GM08714 (cell line): Measurements from ENCODE around the gene SCAF1.

ENCODE experiments used
- H3K4me3 ChIP-seq: fragments of 200-500 bp; sonication (Bioruptor generic); 2 replicates; pipeline ENCODE4 v1.5.1; 2014; ENCODE audit warnings: mild to moderate bottlenecking, low read length, inconsistent platforms
- ZNF274 ChIP-seq: IDR thresholded peaks from 2 replicates; pipeline ENCODE4 v1.6.1; 2012; ENCODE audit warnings: mild to moderate bottlenecking, low read depth, low read length

Gene SCAF1

GRCh38 chr19:49645592-49645991, 3.6 kb downstream of the SCAF1 start:
- TF ChIP-seq ZNF274, result no peak
- H3K4me3 ChIP-seq, result no peak overlapping the region

DNA sequence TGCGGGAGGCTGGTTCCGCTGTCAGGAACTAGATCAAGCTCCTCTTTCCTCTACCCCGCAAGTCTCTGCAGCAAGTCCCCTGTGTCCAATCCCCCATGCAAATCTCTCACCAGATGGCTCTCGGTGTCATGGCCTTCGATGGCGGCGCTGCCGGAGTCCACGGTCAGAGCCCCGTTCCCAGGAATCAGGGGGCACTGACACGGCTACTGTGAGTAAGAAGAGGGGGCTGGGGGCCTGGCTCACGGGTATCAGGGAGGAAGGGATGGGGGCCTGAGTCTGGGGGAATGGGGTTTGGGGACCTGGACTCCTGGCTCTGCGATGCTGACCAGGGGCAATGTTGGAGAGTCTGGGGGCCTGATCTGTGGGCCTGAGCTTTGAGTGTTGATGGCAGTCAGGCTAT, 4.0 kb downstream of the SCAF1 start:
- no peak for TF ChIP-seq ZNF274
- no peak overlapping the region for H3K4me3 ChIP-seq

GRCh38 chr19:49646586-49646985, 4.6 kb downstream of the SCAF1 start:
- H3K4me3 ChIP-seq, result no peak overlapping the region
- no peak for TF ChIP-seq ZNF274

DNA sequence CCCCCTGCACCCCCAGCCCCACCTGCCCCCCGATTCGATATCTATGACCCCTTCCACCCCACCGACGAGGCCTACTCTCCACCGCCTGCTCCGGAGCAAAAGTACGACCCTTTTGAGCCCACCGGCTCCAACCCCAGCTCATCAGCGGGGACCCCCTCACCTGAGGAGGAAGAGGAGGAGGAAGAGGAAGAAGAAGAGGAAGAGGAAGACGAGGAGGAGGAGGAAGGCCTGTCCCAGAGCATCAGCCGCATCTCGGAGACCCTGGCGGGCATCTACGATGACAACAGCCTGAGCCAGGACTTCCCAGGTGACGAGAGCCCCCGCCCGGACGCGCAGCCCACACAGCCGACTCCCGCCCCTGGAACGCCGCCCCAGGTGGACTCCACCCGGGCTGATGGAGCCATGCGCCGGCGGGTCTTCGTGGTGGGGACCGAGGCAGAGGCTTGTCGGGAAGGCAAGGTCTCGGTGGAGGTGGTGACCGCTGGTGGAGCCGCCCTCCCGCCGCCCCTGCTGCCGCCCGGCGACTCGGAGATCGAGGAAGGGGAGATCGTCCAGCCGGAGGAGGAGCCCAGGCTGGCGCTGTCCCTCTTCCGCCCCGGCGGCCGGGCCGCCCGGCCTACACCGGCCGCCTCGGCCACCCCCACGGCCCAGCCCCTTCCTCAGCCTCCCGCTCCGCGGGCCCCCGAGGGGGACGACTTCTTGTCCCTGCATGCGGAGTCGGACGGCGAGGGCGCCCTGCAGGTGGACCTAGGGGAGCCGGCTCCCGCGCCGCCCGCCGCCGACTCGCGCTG, 9.2 kb downstream of the SCAF1 start:
- no peak overlapping the region for H3K4me3 ChIP-seq
- TF ChIP-seq ZNF274, result no peak

DNA sequence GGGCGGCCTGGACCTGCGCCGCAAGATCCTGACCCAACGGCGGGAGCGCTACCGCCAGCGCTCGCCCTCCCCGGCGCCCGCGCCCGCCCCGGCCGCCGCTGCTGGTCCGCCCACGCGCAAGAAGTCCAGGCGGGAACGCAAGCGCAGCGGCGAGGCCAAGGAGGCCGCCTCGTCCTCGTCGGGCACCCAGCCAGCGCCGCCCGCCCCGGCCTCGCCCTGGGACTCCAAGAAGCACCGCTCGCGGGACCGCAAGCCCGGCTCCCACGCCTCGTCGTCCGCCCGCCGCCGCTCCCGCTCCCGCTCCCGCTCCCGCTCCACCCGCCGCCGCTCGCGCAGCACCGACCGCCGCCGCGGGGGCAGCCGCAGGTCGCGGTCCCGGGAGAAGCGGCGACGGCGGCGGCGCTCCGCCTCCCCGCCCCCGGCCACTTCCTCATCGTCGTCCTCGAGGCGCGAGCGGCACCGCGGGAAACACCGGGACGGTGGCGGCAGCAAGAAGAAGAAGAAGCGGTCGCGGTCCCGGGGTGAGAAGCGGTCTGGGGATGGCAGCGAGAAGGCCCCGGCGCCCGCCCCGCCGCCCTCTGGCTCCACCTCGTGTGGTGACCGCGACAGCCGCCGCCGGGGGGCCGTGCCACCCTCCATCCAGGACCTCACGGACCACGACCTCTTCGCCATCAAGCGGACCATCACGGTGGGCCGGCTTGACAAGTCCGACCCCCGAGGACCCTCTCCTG, 10.0 kb downstream of the SCAF1 start:
- no peak for TF ChIP-seq ZNF274
- H3K4me3 ChIP-seq, result no peak overlapping the region

DNA sequence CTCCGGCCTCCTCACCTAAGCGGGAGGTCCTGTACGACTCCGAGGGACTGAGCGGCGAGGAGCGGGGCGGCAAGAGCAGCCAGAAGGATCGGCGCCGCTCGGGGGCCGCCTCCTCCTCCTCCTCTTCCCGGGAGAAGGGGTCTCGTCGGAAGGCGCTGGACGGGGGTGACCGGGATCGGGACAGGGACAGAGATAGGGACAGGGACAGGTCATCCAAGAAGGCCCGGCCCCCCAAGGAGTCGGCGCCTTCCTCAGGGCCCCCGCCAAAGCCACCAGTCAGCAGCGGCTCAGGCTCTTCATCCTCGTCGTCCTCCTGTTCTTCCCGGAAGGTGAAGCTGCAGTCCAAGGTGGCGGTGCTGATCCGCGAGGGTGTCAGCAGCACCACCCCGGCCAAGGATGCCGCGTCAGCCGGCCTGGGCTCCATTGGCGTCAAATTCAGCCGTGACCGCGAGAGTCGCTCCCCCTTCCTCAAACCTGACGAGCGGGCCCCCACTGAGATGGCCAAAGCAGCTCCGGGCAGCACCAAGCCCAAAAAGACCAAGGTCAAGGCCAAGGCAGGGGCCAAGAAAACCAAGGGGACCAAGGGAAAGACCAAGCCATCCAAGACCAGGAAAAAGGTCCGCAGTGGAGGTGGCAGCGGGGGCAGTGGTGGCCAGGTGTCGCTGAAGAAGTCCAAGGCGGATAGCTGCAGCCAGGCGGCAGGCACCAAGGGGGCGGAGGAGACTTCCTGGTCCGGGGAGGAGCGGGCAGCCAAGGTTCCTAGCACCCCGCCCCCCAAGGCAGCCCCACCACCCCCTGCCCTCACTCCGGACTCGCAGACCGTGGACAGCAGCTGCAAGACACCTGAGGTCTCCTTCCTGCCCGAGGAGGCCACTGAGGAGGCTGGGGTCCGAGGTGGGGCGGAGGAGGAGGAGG, 10.8 kb downstream of the SCAF1 start:
- TF ChIP-seq ZNF274, result no peak
- no peak overlapping the region for H3K4me3 ChIP-seq

DNA sequence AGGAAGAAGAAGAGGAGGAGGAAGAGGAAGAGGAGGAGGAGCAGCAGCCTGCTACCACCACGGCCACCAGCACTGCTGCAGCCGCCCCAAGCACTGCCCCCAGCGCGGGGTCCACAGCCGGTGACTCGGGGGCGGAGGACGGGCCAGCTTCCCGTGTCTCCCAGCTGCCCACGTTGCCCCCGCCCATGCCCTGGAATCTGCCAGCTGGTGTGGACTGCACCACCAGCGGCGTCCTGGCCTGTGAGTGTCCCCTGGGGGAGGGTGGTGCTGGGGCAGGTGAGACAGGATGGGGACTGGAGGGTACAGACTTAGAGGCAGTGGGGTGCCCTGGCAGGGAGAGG, 11.4 kb downstream of the SCAF1 start:
- no peak overlapping the region for H3K4me3 ChIP-seq
- TF ChIP-seq ZNF274, result no peak

GRCh38 chr19:49654581-49654980, 12.6 kb downstream of the SCAF1 start:
- TF ChIP-seq ZNF274, result no peak
- H3K4me3 ChIP-seq, result no peak overlapping the region

GRCh38 chr19:49655570-49656455, 13.8 kb downstream of the SCAF1 start:
- no peak for TF ChIP-seq ZNF274
- H3K4me3 ChIP-seq, result no peak overlapping the region

GRCh38 chr19:49656456-49657109, 14.6 kb downstream of the SCAF1 start:
- TF ChIP-seq ZNF274, result no peak
- H3K4me3 ChIP-seq, result no peak overlapping the region

DNA sequence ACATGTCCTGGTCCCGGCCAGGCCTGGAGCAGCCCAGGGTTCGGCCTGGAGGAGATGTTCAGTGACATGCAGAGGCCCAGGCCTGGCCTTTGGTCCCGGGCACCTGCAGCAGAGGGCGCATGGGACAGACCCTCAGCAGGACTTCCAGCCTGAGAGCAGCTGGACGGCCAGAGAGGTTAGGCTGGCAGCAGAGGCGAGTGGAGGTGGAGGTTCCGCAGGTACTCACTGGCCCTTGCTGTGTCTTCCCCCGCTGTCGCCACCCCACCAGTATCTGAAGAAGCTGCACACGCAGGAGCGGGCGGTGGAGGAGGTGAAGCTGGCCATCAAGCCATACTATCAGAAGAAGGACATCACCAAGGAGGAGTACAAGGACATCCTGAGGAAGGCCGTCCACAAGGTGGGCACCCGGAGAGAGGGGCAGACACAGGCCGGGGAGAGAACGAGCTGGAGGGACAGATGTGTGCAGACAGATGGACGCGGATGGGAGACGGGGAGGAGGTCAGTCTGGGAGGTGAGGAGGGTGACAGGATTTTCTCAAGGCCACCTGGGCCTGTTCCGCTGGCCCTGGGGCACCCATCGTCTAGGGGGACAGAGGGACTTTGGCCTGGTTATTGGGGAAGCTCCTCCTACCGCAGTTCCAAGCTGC, 15.6 kb downstream of the SCAF1 start:
- no peak overlapping the region for H3K4me3 ChIP-seq
- TF ChIP-seq ZNF274, result no peak

- no peak overlapping the region for H3K4me3 ChIP-seq
- no peak for TF ChIP-seq ZNF274
These were observed 16.1 kb downstream of the SCAF1 start for GRCh38 chr19:49658139-49658517.
